ENCODE results near the gene MGLL.

The MGLL gene

GRCh38 chr3:127741690-127742089 lies 80.6 kb downstream of the MGLL start:
- DNase-seq (ENCODE audit: low read depth in 3 of 3), result no peak

GRCh38 chr3:127741246-127741645 lies 81.1 kb downstream of the MGLL start:
- DNase-seq (ENCODE audit: low read depth in 3 of 3), result no peak

GRCh38 chr3:127740136-127740915 lies 82.0 kb downstream of the MGLL start:
- no peak for DNase-seq (ENCODE audit: low read depth in 3 of 3)

GRCh38 chr3:127739347-127740135 lies 82.8 kb downstream of the MGLL start:
- no peak for DNase-seq (ENCODE audit: low read depth in 3 of 3)

- no peak for DNase-seq (ENCODE audit: low read depth in 3 of 3)
These were observed 84.0 kb downstream of the MGLL start for GRCh38 chr3:127738192-127738840.

GRCh38 chr3:127736801-127737539 lies 85.3 kb downstream of the MGLL start:
- DNase-seq (ENCODE audit: low read depth in 3 of 3), result no peak

GRCh38 chr3:127735767-127736693 lies 86.3 kb downstream of the MGLL start:
- DNase-seq (ENCODE audit: low read depth in 3 of 3), result no peak

- DNase-seq (ENCODE audit: low read depth in 3 of 3), result no peak
These were observed 87.4 kb downstream of the MGLL start for GRCh38 chr3:127734754-127735473.

GRCh38 chr3:127734181-127734720 lies 88.1 kb downstream of the MGLL start:
- no peak for DNase-seq (ENCODE audit: low read depth in 3 of 3)

- DNase-seq (ENCODE audit: low read depth in 3 of 3), result no peak
These were observed 88.5 kb downstream of the MGLL start for GRCh38 chr3:127733781-127734180.

GRCh38 chr3:127732879-127733350 lies 89.4 kb downstream of the MGLL start:
- no peak for DNase-seq (ENCODE audit: low read depth in 3 of 3)

GRCh38 chr3:127732303-127732702 lies 90.0 kb downstream of the MGLL start:
- DNase-seq (ENCODE audit: low read depth in 3 of 3), result no peak

GRCh38 chr3:127731546-127732289 lies 90.6 kb downstream of the MGLL start:
- DNase-seq (ENCODE audit: low read depth in 3 of 3), result no peak

- DNase-seq (ENCODE audit: low read depth in 3 of 3), result no peak
These were observed 91.5 kb downstream of the MGLL start for GRCh38 chr3:127730666-127731295.

- DNase-seq (ENCODE audit: low read depth in 3 of 3), result no peak
These were observed 92.1 kb downstream of the MGLL start for GRCh38 chr3:127730171-127730570.

GRCh38 chr3:127729556-127730056 lies 92.7 kb downstream of the MGLL start:
- no peak for DNase-seq (ENCODE audit: low read depth in 3 of 3)

- no peak for DNase-seq (ENCODE audit: low read depth in 3 of 3)
These were observed 93.8 kb downstream of the MGLL start for GRCh38 chr3:127728417-127729015.

GRCh38 chr3:127726894-127727293 lies 95.4 kb downstream of the MGLL start:
- DNase-seq (ENCODE audit: low read depth in 3 of 3), result no peak

Data from stimulated activated CD4-positive, alpha-beta T cell treated with anti-CD3 and anti-CD28 coated beads, TNF-alpha, amount 100 ng/mL, for 48 hours (primary cell).